Anterior cingulate cortex (tissue), 58 donors: ENCODE measurements around the gene SSPN.

Experiments used
- DNase-seq, 58 donors: peaks; one replicate each; lab custom pipeline; 2025; lab: John Stamatoyannopoulos, UW

The SSPN gene

DNA sequence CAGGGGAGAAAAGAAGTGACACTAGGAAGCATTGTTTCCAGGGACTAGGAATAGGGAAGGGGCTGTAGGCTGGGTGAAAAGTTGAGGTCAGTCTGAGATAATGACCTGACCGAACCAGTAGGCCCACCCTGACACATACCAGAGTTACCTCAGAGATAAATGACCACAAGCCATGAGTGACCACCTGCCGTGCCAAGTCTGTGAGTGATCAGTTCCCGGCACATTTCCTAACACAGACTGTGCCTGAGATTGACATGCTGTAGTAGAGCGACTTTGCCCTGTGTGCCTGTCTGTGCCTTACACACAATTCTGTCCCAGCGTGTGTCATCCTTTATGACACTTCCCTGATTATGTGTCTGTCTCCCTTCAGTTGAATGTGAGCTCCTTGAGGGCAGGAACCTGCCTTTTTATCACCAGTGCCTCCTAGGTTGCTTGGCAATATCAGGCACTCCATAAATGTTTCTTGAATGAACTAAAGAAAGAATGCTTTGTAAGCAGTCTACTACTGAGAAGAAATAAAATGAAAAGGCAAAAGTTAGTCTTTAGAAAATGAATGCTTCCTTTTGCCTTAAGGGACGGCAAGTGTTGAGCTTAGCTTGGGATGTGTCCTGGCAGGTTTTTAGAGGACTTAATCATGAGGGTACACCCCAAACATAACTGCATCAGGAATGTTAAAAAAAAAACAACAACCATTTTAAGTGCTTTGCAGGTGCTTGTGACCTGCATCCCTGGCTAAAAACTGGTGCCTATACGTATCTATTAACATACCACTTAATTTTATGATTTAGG, 9.6 kb upstream of the SSPN start:
- no peak for DNase-seq

DNA sequence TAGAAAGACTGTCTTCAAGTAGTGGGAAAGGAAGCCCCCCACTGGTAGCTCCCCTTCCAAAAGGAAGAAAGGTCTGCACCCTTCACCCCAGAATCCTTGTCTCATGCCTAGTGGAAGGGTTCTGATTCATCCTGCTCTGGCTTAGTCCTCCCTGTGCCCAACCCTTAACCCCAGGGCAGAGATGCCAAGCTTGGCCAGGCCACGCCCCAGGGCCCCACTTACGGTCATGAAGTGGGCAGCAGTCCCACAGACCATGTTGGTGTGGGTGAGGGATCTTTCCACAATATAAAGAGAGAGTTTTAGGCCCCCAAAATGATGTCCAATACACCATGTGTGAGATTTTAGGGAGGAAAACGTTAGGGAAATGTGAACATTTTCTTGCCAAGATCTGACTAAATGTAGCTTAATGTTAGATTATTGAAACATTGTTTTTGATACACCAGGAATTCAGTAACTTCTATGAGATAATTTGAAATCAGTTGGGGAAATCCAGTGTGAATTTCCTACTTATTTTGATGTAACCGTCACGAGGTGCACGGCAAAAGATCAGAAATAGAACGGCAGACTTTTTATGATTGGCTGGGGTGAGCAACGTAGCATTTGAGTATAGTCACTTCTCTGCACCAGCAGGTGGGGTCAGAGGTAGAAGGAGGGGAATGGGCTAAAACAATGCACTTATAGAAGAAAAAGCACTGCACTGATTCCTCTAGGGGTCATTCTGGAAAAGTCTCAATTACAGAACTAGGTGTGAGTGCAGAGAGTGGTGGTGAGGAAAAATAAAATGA, 8.2 kb upstream of the SSPN start:
- DNase-seq: no peak

DNA sequence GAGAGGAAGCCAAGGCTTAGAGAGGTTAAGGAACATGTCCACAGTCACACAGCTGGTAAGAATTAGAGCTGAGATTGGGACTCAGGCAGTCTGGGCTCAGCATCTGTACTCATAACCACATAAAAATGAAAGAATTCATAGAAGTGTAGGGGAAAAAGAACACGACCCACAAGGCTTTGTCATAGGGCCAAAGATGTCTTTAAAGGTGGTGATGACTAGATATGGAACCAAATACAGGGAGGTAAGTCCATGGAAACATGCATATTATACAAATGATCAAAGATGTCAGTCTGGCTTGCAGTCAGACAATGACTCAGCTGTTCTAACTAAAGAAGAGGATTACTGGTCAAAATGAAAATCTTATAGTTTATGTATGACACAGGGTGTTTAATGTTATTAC, 7.2 kb upstream of the SSPN start:
- DNase-seq: no peak

DNA sequence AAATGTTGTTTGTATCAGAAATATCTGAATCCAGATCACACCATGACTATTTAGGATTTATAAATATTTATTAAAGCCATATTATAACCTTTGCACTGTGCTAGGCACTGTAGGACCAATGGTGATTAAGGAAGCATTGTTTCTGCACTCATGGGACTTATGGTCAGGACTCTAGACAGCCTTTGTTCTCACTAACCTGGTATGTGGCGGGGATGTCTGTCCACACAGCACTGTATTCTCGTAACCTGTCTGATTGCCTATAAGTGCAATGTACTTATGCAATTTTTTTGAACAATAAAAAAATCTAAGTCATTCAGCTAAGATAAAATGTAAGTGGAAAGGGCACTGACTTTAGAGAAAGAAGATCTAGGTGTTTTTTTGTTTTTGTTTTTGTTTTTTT, 6.7 kb upstream of the SSPN start:
- no peak for DNase-seq

DNA sequence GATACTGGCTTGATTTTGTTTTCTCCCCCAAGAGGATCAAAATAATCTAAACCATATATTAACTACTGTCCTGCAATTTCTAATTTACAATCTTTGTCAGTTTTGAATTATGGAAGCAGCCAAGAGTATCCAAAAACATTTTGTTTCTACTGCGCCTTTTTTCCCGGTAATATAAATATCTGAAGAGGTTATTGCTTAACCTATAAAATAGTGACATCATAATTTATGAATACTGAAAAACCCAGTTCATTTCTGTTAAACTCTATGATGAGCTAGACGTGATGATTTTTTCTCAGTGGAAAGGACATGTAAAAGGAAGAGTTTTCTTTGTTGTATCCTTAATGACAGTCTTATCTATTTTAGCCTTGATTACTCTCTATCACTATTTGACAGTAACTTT, 3.2 kb upstream of the SSPN start:
- no peak for DNase-seq

GRCh38 chr12:26193539-26193938, 1.8 kb upstream of the SSPN start:
- no peak for DNase-seq

GRCh38 chr12:26195641-26196420, 458 bp downstream of the SSPN start:
- DNase-seq: peak in 56 of 58 donors; percentile 12 to 91 (median 67)

- DNase-seq: peak in 4 of 58 donors; percentile 14 to 65 (median 48)
These were observed 996 bp downstream of the SSPN start for GRCh38 chr12:26196421-26196716.

- DNase-seq: no peak
These were observed 2.5 kb downstream of the SSPN start for GRCh38 chr12:26197832-26198231.

DNA sequence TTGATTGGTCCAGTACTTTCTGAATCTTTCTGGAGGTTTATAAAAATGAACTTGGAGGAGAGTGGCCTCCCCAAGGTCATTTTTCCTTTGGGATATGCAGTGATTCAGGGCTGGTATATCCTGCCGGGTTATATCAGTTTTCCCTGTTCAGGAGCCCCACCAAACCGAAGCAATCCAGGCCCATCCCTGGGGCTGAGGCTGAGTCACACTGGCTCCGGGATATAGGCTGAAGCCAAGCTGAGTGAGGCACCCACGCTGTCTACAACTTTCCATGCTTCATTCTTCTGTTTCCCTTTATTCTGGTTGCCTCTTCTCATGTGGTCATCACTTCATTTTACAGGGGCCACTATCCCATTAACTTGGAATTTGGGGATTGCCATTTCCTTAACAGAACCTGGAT, 3.4 kb downstream of the SSPN start:
- DNase-seq: no peak

GRCh38 chr12:26203167-26203780, 7.9 kb downstream of the SSPN start:
- peak in 1 of 58 donors; percentile 18 for DNase-seq

GRCh38 chr12:26204612-26205289, 9.4 kb downstream of the SSPN start:
- DNase-seq: peak in 1 of 58 donors; percentile 51

- DNase-seq: no peak
These were observed 9.9 kb downstream of the SSPN start for GRCh38 chr12:26205298-26205697.

DNA sequence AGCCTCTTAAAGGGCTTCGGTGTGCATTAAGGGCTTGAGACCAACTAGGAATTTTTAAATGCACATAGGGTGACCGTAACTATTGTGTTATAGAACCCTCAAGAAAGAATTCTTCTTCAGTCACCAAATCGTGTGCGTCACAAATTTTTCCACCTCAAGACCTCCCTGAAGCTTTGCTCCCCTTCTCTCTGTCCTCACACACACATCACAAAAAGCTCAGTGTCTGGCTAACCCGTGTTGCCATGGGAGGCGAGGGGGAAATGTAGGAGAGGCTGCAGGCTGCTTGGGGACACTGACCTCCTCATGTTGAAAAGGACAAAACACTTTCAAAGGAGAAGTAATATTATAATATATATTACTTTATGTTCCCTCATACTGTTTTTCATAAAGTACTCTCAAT, 10.6 kb downstream of the SSPN start:
- DNase-seq: peak in 22 of 58 donors; percentile 7 to 63 (median 20)

DNA sequence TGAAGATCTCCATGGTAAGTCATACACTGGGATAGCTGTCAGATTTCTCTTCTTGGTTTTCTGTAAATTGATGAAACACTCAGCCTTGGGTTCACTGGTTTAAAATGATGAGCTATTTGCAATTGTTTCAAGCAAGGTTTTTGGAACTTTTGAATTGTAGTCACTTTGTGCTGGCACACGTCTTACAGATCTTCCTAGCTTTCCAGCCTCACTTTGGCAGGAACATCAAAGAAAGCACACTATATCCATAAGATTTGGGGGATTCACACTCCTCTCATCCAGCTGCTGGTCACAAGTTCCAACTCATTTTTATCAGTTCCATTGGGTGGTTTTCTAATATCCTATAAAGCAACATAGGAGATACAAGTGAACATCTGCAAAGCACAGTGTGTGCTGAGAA, 16.0 kb downstream of the SSPN start:
- DNase-seq: no peak

GRCh38 chr12:26212396-26212795, 17.0 kb downstream of the SSPN start:
- no peak for DNase-seq

DNA sequence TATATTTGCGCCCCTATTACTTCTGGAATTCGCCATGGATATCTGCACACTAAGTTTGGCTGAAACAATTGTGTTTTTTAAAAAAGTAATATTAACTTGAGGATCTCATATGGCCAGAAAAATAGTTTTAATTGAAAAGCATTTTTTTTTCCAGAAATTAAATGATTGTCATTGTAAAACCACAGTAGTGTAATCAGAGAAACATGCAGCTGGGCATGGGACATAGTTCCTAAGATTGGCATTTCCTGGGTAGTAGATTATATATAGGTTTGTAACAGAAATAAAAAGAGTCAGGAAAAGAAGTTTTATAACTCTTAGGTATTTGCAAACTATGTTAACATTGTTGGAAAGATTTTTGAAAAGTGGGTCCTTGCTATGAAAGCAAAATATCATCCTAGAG, 17.6 kb downstream of the SSPN start:
- DNase-seq: no peak

DNA sequence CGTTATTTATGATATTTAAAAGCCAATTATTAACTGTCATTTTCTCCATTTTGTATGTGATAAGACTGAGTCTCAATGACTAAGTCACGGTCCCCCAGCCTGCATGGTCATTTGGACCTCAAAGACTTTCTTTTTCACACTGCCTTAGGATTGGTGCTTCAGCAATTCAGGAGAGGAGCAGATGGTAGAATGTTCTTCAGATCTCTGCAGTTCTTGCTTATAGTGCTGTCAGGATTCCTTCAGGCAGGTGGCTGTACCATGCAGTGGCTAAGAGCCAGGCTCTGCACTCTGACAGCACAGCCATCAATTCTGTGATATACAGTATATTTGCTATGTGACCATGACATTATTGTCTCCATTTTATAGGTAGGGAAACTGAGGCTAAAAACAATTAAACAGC, 18.7 kb downstream of the SSPN start:
- no peak for DNase-seq

- no peak for DNase-seq
These were observed 24.4 kb downstream of the SSPN start for GRCh38 chr12:26219736-26220135.

DNA sequence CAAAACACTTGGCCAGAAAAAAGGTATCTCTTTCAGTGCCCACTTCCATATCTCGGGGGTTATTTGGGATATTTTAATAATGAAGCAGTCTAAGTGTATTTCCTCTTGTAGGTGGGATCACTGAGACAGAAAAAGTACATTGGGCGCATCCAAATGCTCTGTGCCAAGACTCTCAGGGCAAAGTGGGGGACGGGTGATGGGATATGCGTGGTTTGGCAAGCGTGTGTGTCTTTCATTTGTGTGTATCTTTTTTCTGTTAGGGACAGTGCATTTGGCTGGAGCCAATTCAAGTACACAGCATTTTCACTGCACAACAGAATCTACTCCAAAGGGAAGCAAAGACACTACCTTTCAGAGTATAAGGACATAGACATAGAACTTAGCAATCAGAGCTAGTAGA, 29.3 kb downstream of the SSPN start:
- no peak for DNase-seq
